CD4-positive, alpha-beta T cell (primary cell): ENCODE measurements around the gene CPM. TPM values are rescaled to one million over a fixed set of nuclear protein-coding genes. Genes with fewer than 3 reads are reported as not detected.

Experiments used
- ATAC-seq: fragments of 200-7000 bp; cut with Tn5 transposase; one replicate; pipeline ENCODE4 v1.10.0; 2022; ENCODE audit warnings: mild to moderate bottlenecking; ENCODE audit not compliant: poor library complexity
- CTCF ChIA-PET: fragments of 350-600 bp; sonication (Branson Sonifier 250); formaldehyde crosslinking; loops from one replicate; lab custom pipeline; 2021; ENCODE audit warnings: antibody characterized with exemption, inconsistent platforms; lab: Charles Lee
- POLR2A ChIA-PET: fragments of 350-600 bp; sonication (Branson Sonifier 250); formaldehyde crosslinking; loops from one replicate; lab custom pipeline; 2021; ENCODE audit warnings: antibody characterized with exemption, inconsistent platforms; lab: Charles Lee
- DNase-seq, 14 experiments: peaks; one replicate each; pipeline ENCODE4 v3.0.0-alpha.2; 2013 to 2020; ENCODE audit warnings: mixed read lengths in 2 of 14
- H3K27ac ChIP-seq, 2 donors: one replicate each; pipeline versions ENCODE4 v1.5.1 to v1.7.0; 2013; ENCODE audit warnings: low read length in 2 of 2, low read depth in 1 of 2, mild to moderate bottlenecking in 1 of 2
- H3K27me3 ChIP-seq, 2 experiments: 1 replicate in 1 of 2; 2 replicates in 1 of 2; pipeline versions ENCODE4 v1.6.1 to v1.7.0; 2013; ENCODE audit warnings: low read length in 2 of 2, control low read depth in 1 of 2, mild to moderate bottlenecking in 1 of 2, moderate library complexity in 1 of 2; ENCODE audit not compliant: insufficient read depth in 2 of 2, control insufficient read depth in 1 of 2
- H3K36me3 ChIP-seq: one replicate; pipeline ENCODE4 v1.6.1; 2013; ENCODE audit warnings: low read length, control low read depth; ENCODE audit not compliant: insufficient read depth
- H3K4me1 ChIP-seq: one replicate; pipeline ENCODE4 v1.6.1; 2013; ENCODE audit warnings: low read length, control low read depth; ENCODE audit not compliant: insufficient read depth
- H3K4me3 ChIP-seq: one replicate; pipeline ENCODE4 v1.5.1; 2013; ENCODE audit warnings: mild to moderate bottlenecking, low read length, moderate library complexity
- H3K9me3 ChIP-seq, 2 experiments: 1 replicate in 1 of 2; 2 replicates in 1 of 2; pipeline versions ENCODE4 v1.6.1 to v1.7.0; 2013; ENCODE audit warnings: low read length in 2 of 2, mild to moderate bottlenecking in 2 of 2, control low read depth in 1 of 2, moderate library complexity in 1 of 2; ENCODE audit not compliant: control insufficient read depth in 1 of 2, insufficient read depth in 1 of 2
- H3K27ac Mint-ChIP-seq: one replicate; pipeline ENCODE4 v1.8.0; 2020; ENCODE audit warnings: mixed read lengths
- H3K27me3 Mint-ChIP-seq: one replicate; pipeline ENCODE4 v1.8.0; 2021; ENCODE audit warnings: mixed read lengths
- H3K36me3 Mint-ChIP-seq: one replicate; pipeline ENCODE4 v1.8.0; 2021; ENCODE audit warnings: low read depth, mixed read lengths
- H3K4me1 Mint-ChIP-seq: one replicate; pipeline ENCODE4 v1.8.0; 2021; ENCODE audit warnings: low read depth, mixed read lengths
- H3K4me3 Mint-ChIP-seq: one replicate; pipeline ENCODE4 v1.8.0; 2020; ENCODE audit warnings: mild to moderate bottlenecking, mixed read lengths
- H3K9me3 Mint-ChIP-seq: one replicate; pipeline ENCODE4 v1.8.0; 2020; ENCODE audit warnings: mixed read lengths
- CTCF ChIP-seq: fragments of 200-600 bp; IDR thresholded peaks from one replicate; pipeline ENCODE4 v1.8.0; 2022; ENCODE audit warnings: antibody characterized with exemption, mild to moderate bottlenecking
- intact Hi-C, 2 experiments: fragments of 100-400 bp; cut with DNase I in 1 of 2; cut with micrococcal nuclease in 1 of 2; formaldehyde crosslinking; loops; one replicate each; pipeline versions ENCODE4 v1.15.1 to v1.9.0; 2023 to 2025; cut with DNase I, micrococcal nuclease
- total RNA-seq, 174 experiments: library from RNA in 2 of 174; stranded (reverse) in 2 of 174; gene quantifications; one replicate each; pipeline ENCODE4 v1.2.3 and lab custom pipeline; 2021 to 2026

CPM gene
- total RNA-seq, 2 experiments from 2014 or later = 1.9 to 2.2 TPM

GRCh38 chr12:68904351-68904962, 28.5 kb downstream of the CPM start:
- peak in 1 of 14 experiments; percentile 16 for DNase-seq
- no peak overlapping the region for H3K27ac ChIP-seq
- H3K9me3 Mint-ChIP-seq = no peaks in the 10 kb centered on the region
- no peaks in the 10 kb centered on the region for H3K36me3 Mint-ChIP-seq
- H3K9me3 ChIP-seq = no peaks in the 10 kb centered on the region
- CTCF ChIA-PET = no interaction called here
- H3K27me3 Mint-ChIP-seq = no peaks in the 10 kb centered on the region
- H3K4me1 Mint-ChIP-seq = no peaks in the 10 kb centered on the region
- no peak for ATAC-seq
- H3K4me1 ChIP-seq = no peaks in the 10 kb centered on the region
- H3K4me3 ChIP-seq = no peak overlapping the region
- no peak for TF ChIP-seq CTCF
- intact Hi-C loops = no loop called here
- H3K27me3 ChIP-seq = no peaks in the 10 kb centered on the region
- POLR2A ChIA-PET = no interaction called here
- H3K4me3 Mint-ChIP-seq = no peak overlapping the region
- H3K27ac Mint-ChIP-seq = no peak overlapping the region
- no peaks in the 10 kb centered on the region for H3K36me3 ChIP-seq

GRCh38 chr12:68903511-68903910, 29.5 kb downstream of the CPM start:
- Histone ChIP-seq H3K27me3 (no peaks in the 10 kb centered on the region), H3K27ac (no peak overlapping the region), H3K4me1 (no peaks in the 10 kb centered on the region), H3K4me3 (no peak overlapping the region), H3K36me3 (no peaks in the 10 kb centered on the region), H3K9me3 (no peaks in the 10 kb centered on the region)
- POLR2A ChIA-PET = no interaction called here
- TF ChIP-seq CTCF = no peak
- Mint-ChIP-seq H3K9me3 (no peaks in the 10 kb centered on the region), H3K27me3 (no peaks in the 10 kb centered on the region), H3K27ac (no peak overlapping the region), H3K36me3 (no peaks in the 10 kb centered on the region), H3K4me3 (no peak overlapping the region), H3K4me1 (no peaks in the 10 kb centered on the region)
- no peak for DNase-seq
- CTCF ChIA-PET = no interaction called here
- ATAC-seq = no peak
- intact Hi-C loops = no loop called here

GRCh38 chr12:68901551-68901950, 31.4 kb downstream of the CPM start:
- H3K27me3 Mint-ChIP-seq = no peaks in the 10 kb centered on the region
- H3K9me3 ChIP-seq = no peaks in the 10 kb centered on the region
- no peaks in the 10 kb centered on the region for H3K4me1 Mint-ChIP-seq
- ChIA-PET CTCF (no interaction called here), POLR2A (no interaction called here)
- no peaks in the 10 kb centered on the region for H3K36me3 ChIP-seq
- H3K9me3 Mint-ChIP-seq = no peaks in the 10 kb centered on the region
- TF ChIP-seq CTCF = no peak
- no peaks in the 10 kb centered on the region for H3K27me3 ChIP-seq
- no peak overlapping the region for H3K27ac ChIP-seq
- H3K4me3 Mint-ChIP-seq = no peak overlapping the region
- no peak overlapping the region for H3K27ac Mint-ChIP-seq
- DNase-seq (no peak), ATAC-seq (no peak)
- H3K36me3 Mint-ChIP-seq = no peaks in the 10 kb centered on the region
- intact Hi-C loops = no loop called here
- H3K4me1 ChIP-seq = no peaks in the 10 kb centered on the region
- no peak overlapping the region for H3K4me3 ChIP-seq
